22Rv1 (cell line): Measurements from ENCODE around the gene GAS7.
"Not testable (repeated sequence)": the region's sequence is repeated elsewhere in the genome, so short reads cannot be mapped to it uniquely, and the experiment has no call there.

ENCODE experiments used
- H3K27ac ChIP-seq: fragments of 450-650 bp; 2 replicates; pipeline ENCODE4 v1.5.1; 2017
- CTCF ChIP-seq: fragments of 450-650 bp; IDR thresholded peaks from 2 replicates; pipeline ENCODE4 v1.5.1; 2017; ENCODE audit warnings: mild to moderate bottlenecking
- ZFX ChIP-seq: fragments of 450-650 bp; IDR thresholded peaks from 2 replicates; pipeline ENCODE4 v1.6.1; 2017; ENCODE audit warnings: antibody characterized with exemption, borderline replicate concordance

The GAS7 gene

GRCh38 chr17:9922012-9922848 is 276.2 kb downstream of the GAS7 start:
- no peak overlapping the region for H3K27ac ChIP-seq
- TF ChIP-seq ZFX (no peak), CTCF (no peak)

- H3K27ac ChIP-seq: not testable (repeated sequence)
Measured at GRCh38 chr17:9921216-9921615, 277.2 kb downstream of the GAS7 start.

- H3K27ac ChIP-seq: no peak overlapping the region
- TF ChIP-seq ZFX (no peak), CTCF (no peak)
Measured at GRCh38 chr17:9918804-9919352, 279.5 kb downstream of the GAS7 start.

GRCh38 chr17:9918352-9918751 is 280.1 kb downstream of the GAS7 start:
- TF ChIP-seq CTCF (no peak), ZFX (no peak)
- H3K27ac ChIP-seq: no peak overlapping the region

GRCh38 chr17:9917801-9918200 is 280.6 kb downstream of the GAS7 start:
- TF ChIP-seq CTCF: no peak
- TF ChIP-seq ZFX: no peak
- no peak overlapping the region for H3K27ac ChIP-seq

- no peak for TF ChIP-seq CTCF
- TF ChIP-seq ZFX: no peak
- H3K27ac ChIP-seq: no peak overlapping the region
Measured at GRCh38 chr17:9917131-9917530, 281.3 kb downstream of the GAS7 start.

- TF ChIP-seq ZFX: no peak
- no peak for TF ChIP-seq CTCF
- no peak overlapping the region for H3K27ac ChIP-seq
Measured at GRCh38 chr17:9916108-9916507, 282.3 kb downstream of the GAS7 start.

GRCh38 chr17:9913476-9913875 is 284.9 kb downstream of the GAS7 start:
- no peak for TF ChIP-seq ZFX
- TF ChIP-seq CTCF: no peak
- H3K27ac ChIP-seq: no peak overlapping the region
